IMR-90 (cell line): ENCODE data around the gene ZNF750. TPM values are rescaled to one million over a fixed set of nuclear protein-coding genes. Genes with fewer than 3 reads are reported as not detected.

Source experiments
- ATAC-seq: fragments of 200-7000 bp; cut with Tn5 transposase; 2 replicates; pipeline ENCODE4 v1.9.1; 2020; ENCODE audit warnings: low read depth, mild to moderate bottlenecking, moderate library complexity
- BruUV-seq: library from RNA; stranded (reverse); fragments of 400-500 nt; replicated peaks from 2 replicates; lab custom pipeline; 2021; lab: Mats Ljungman, UMichigan
- CTCF ChIA-PET: fragments of 300-600 bp; formaldehyde crosslinking; extraction: SDS; loops from one replicate; lab custom pipeline; 2021; ENCODE audit warnings: antibody characterized with exemption; lab: Yijun Ruan, JAX
- POLR2A ChIA-PET: fragments of 300-600 bp; sonication (Branson Sonifier 250); formaldehyde crosslinking; loops from one replicate; lab custom pipeline; 2022; ENCODE audit warnings: antibody characterized with exemption; ENCODE audit not compliant: unreplicated experiment; lab: Charles Lee
- DNase-seq: peaks from one replicate; pipeline ENCODE4 v3.0.0; 2013
- H2AFZ ChIP-seq: replicated peaks from 2 replicates; pipeline ENCODE3; 2013; ENCODE audit warnings: low read length, mild to moderate bottlenecking; ENCODE audit not compliant: poor library complexity
- H2AK5ac ChIP-seq: 2 replicates; pipeline ENCODE4 v1.6.1; 2013; ENCODE audit warnings: low read depth, low read length, inconsistent platforms
- H2AK9ac ChIP-seq: replicated peaks from 2 replicates; pipeline ENCODE3; 2013; ENCODE audit warnings: mild to moderate bottlenecking, low read depth, low read length, moderate library complexity; ENCODE audit not compliant: poor library complexity
- H2BK120ac ChIP-seq: 2 replicates; pipeline ENCODE4 v1.6.1; 2013; ENCODE audit warnings: low read depth, low read length, inconsistent platforms
- H2BK15ac ChIP-seq: 3 replicates; pipeline ENCODE4 v1.6.1; 2013; ENCODE audit warnings: low read depth, low read length, inconsistent platforms
- H2BK20ac ChIP-seq: 2 replicates; pipeline ENCODE4 v1.6.1; 2013; ENCODE audit warnings: low read depth, mild to moderate bottlenecking, inconsistent platforms, low read length, moderate library complexity
- H2BK5ac ChIP-seq: 2 replicates; pipeline ENCODE4 v1.6.1; 2013; ENCODE audit warnings: mild to moderate bottlenecking, low read depth, low read length, inconsistent platforms; ENCODE audit not compliant: poor library complexity, severe bottlenecking
- H3K14ac ChIP-seq: replicated peaks from 2 replicates; pipeline ENCODE4 v1.6.1; 2013; ENCODE audit warnings: low read depth, low read length, inconsistent platforms
- H3K18ac ChIP-seq: 2 replicates; pipeline ENCODE4 v1.6.1; 2013; ENCODE audit warnings: low read depth, low read length, control low read depth
- H3K23ac ChIP-seq: 2 replicates; pipeline ENCODE4 v1.6.1; 2013; ENCODE audit warnings: low read depth, low read length, inconsistent platforms
- H3K27ac ChIP-seq: 2 replicates; pipeline ENCODE4 v1.5.1; 2013; ENCODE audit warnings: mild to moderate bottlenecking, control low read depth, low read length; ENCODE audit not compliant: insufficient read depth
- H3K27me3 ChIP-seq: 2 replicates; pipeline ENCODE4 v1.6.1; 2013; ENCODE audit warnings: low read length; ENCODE audit not compliant: control insufficient read depth, insufficient read depth
- H3K36me3 ChIP-seq: 2 replicates; pipeline ENCODE4 v1.6.1; 2013; ENCODE audit warnings: low read length, mixed read lengths; ENCODE audit not compliant: control insufficient read depth, insufficient read depth
- H3K4ac ChIP-seq: 2 replicates; pipeline ENCODE4 v1.6.1; 2013; ENCODE audit warnings: low read depth, low read length, inconsistent platforms
- H3K4me1 ChIP-seq: 2 replicates; pipeline ENCODE4 v1.6.1; 2013; ENCODE audit warnings: low read length, mixed read lengths; ENCODE audit not compliant: control insufficient read depth, insufficient read depth
- H3K4me2 ChIP-seq: 2 replicates; pipeline ENCODE4 v1.6.1; 2013; ENCODE audit warnings: low read depth, mild to moderate bottlenecking, control low read depth, low read length, moderate library complexity
- H3K4me3 ChIP-seq: 2 replicates; pipeline ENCODE4 v1.5.1; 2013; ENCODE audit warnings: low read depth, mild to moderate bottlenecking, control low read depth, low read length, moderate library complexity; ENCODE audit not compliant: insufficient read depth
- H3K56ac ChIP-seq: 2 replicates; pipeline ENCODE4 v1.6.1; 2013; ENCODE audit warnings: low read length, inconsistent platforms; ENCODE audit not compliant: insufficient read depth; ENCODE audit errors: extremely low read depth
- H3K79me1 ChIP-seq, 2 experiments: 2 replicates each; pipeline ENCODE4 v1.6.1; 2013; ENCODE audit warnings: low read length in 2 of 2, inconsistent platforms in 1 of 2, low read depth in 1 of 2
- H3K9ac ChIP-seq: 2 replicates; pipeline ENCODE4 v1.6.1; 2013; ENCODE audit warnings: low read depth, low read length, control low read depth
- H3K9me1 ChIP-seq: 2 replicates; pipeline ENCODE4 v1.6.1; 2013; ENCODE audit warnings: low read length, inconsistent platforms; ENCODE audit not compliant: insufficient read depth
- H3K9me3 ChIP-seq: 2 replicates; pipeline ENCODE4 v1.6.1; 2013; ENCODE audit warnings: low read length; ENCODE audit not compliant: control insufficient read depth, insufficient read depth
- H4K20me1 ChIP-seq: 2 replicates; pipeline ENCODE4 v1.6.1; 2013; ENCODE audit warnings: low read length, inconsistent platforms; ENCODE audit not compliant: insufficient read depth
- H4K5ac ChIP-seq: 2 replicates; pipeline ENCODE4 v1.6.1; 2013; ENCODE audit warnings: mild to moderate bottlenecking, low read depth, low read length, control low read depth
- H4K8ac ChIP-seq, 2 experiments: 2 replicates each; pipeline ENCODE4 v1.6.1; 2013; ENCODE audit warnings: low read depth in 2 of 2, low read length in 2 of 2, control low read depth in 1 of 2, inconsistent platforms in 1 of 2
- H4K91ac ChIP-seq: 2 replicates; pipeline ENCODE4 v1.6.1; 2013; ENCODE audit warnings: low read depth, low read length, inconsistent platforms; ENCODE audit not compliant: insufficient read depth
- FOS ChIP-seq: fragments of 150-350 bp; IDR thresholded peaks from 2 replicates; pipeline ENCODE4 v1.6.1; 2016; ENCODE audit warnings: low read depth, low read length
- MXI1 ChIP-seq: IDR thresholded peaks from 2 replicates; pipeline ENCODE4 v1.6.1; 2012; ENCODE audit warnings: low read depth, mild to moderate bottlenecking, low read length, moderate library complexity, borderline replicate concordance
- RAD21 ChIP-seq: IDR thresholded peaks from 2 replicates; pipeline ENCODE4 v1.6.1; 2012; ENCODE audit warnings: low read length, improper control_type of control experiment
- RCOR1 ChIP-seq: IDR thresholded peaks from 2 replicates; pipeline ENCODE4 v1.6.1; 2012; ENCODE audit warnings: mild to moderate bottlenecking, low read length, improper control_type of control experiment; ENCODE audit not compliant: insufficient replicate concordance
- SMC3 ChIP-seq: fragments of 150-350 bp; IDR thresholded peaks from 2 replicates; pipeline ENCODE4 v1.6.1; 2016; ENCODE audit warnings: low read depth, mild to moderate bottlenecking, antibody characterized with exemption, low read length, moderate library complexity
- WGBS, 2 experiments: methylation state at CpG; one replicate each; pipeline versions ENCODE4 v1.1.5 to v1.1.7; 2013; ENCODE audit warnings: missing lambda C conversion rate in 2 of 2; ENCODE audit not compliant: insufficient read length in 1 of 2; ENCODE audit errors: extremely low coverage in 2 of 2; 5-methylcytosine and 5-hydroxymethylcytosine counted together
- dilution Hi-C: fragments of 300-500 bp; cut with HindIII; formaldehyde crosslinking; loops from one replicate; pipeline ENCODE4 v1.14.3; 2018; ENCODE audit warnings: low sequenced_read_pairs; ENCODE audit not compliant: unreplicated experiment
- in situ Hi-C: fragments of 300-500 bp; cut with MboI; formaldehyde crosslinking; loops from 3 replicates; pipeline ENCODE4 v1.14.3; 2019; ENCODE audit warnings: low sequenced_read_pairs, inconsistent platforms, mixed read lengths
- intact Hi-C: fragments of 100-400 bp; cut with micrococcal nuclease; formaldehyde crosslinking; loops from 2 replicates; pipeline ENCODE4 v1.10.0; 2022
- polyA plus RNA-seq, 3 experiments: library from polyadenylated mRNA; depleted of rRNA; stranded (reverse); fragments of >200 nt; gene quantifications; 2 replicates each; pipeline ENCODE4 v1.2.3, GENCODE V29; 2012; ENCODE audit warnings: low replicate concordance in 1 of 3
- total RNA-seq: library from RNA; depleted of rRNA; stranded (reverse); fragments of >200 nt; gene quantifications from 2 replicates; pipeline ENCODE4 v1.2.3, GENCODE V29; 2012

The ZNF750 gene
- total and polyA plus RNA-seq, 2 of the 4 experiments (the other 2 are of a cell fraction), result not detected

GRCh38 chr17:82883419-82884031 is 43.7 kb upstream of the ZNF750 start:
- Histone ChIP-seq H2BK20ac (no peak overlapping the region), H4K20me1 (no peaks in the 10 kb centered on the region; the same call in 1 of the 2 replicates), H3K23ac (no peak overlapping the region), H3K27me3 (no peaks in the 10 kb centered on the region), H4K91ac (no peak overlapping the region), H3K36me3 (no peaks in the 10 kb centered on the region; the same call in 1 of the 2 replicates), H2BK120ac (no peak overlapping the region), H3K79me1 (peaks cover 12 to 57% of the 10 kb centered on the region in 2 experiments; a peak in 2 of 4 replicates), H4K8ac (no peak overlapping the region), H3K4me1 (peaks cover 13% of the 10 kb centered on the region), H3K4me2 (no peak overlapping the region), H2BK5ac (no peak overlapping the region), H3K14ac (no peak overlapping the region), H2AK5ac (no peak overlapping the region), H3K18ac (no peak overlapping the region), H3K9me1 (peaks cover 13% of the 10 kb centered on the region), H3K27ac (no peak overlapping the region), H4K5ac (no peak overlapping the region), H3K9ac (no peak overlapping the region), H2BK15ac (no peak overlapping the region), H3K4ac (no peak overlapping the region), H2AK9ac (no peak overlapping the region), H3K56ac (no peak overlapping the region), H3K4me3 (no peak overlapping the region), H2AFZ (no peak overlapping the region), H3K9me3 (no peaks in the 10 kb centered on the region)
- no peak for TF ChIP-seq SMC3
- no peak for TF ChIP-seq RAD21
- no peak for TF ChIP-seq FOS
- no peak for TF ChIP-seq MXI1
- TF ChIP-seq RCOR1, result no peak
- CTCF ChIA-PET, result no interaction called here
- BruUV-seq, result no TSS peak
- WGBS, 2 experiments, result 94% methylated on average over 13 of the region's 23 CpGs; no CpG with 5 or more reads in 1 of the 2 experiments
- DNase-seq (no peak), ATAC-seq (no peak)
- in situ Hi-C loops (no loop called here), intact Hi-C loops (no loop called here), dilution Hi-C loops (no loop called here)
- POLR2A ChIA-PET, result no interaction called here
